ENCODE results near the gene SPESP1.

SPESP1 gene

GRCh38 chr15:68993276-68993675 is 63.0 kb downstream of the SPESP1 start:
- DNase-seq, result no peak

GRCh38 chr15:68994149-68994548 is 63.8 kb downstream of the SPESP1 start:
- DNase-seq, result no peak

GRCh38 chr15:68994981-68995761 is 64.8 kb downstream of the SPESP1 start:
- DNase-seq, result no peak
